Neural cell (in vitro differentiated cells): Measurements from ENCODE around the gene RIIAD1. TPM values are rescaled to one million over a fixed set of nuclear protein-coding genes. Genes with fewer than 3 reads are reported as not detected.

Source experiments
- H2AFZ ChIP-seq: fragments of 200-600, 300-800 bp; sonication (generic), shearing (Covaris generic); 2 replicates; pipeline ENCODE4 v1.6.0; 2014; ENCODE audit warnings: low read depth, mild to moderate bottlenecking, antibody characterized with exemption, low read length, moderate library complexity
- H3F3A ChIP-seq: fragments of 200-600 bp; shearing (Covaris generic); 2 replicates; pipeline ENCODE4 v1.6.1; 2016; ENCODE audit warnings: mild to moderate bottlenecking, moderate library complexity, mixed read lengths, antibody characterized with exemption, low read length; ENCODE audit not compliant: insufficient read depth, poor library complexity, severe bottlenecking
- H3K27ac ChIP-seq: fragments of 200-600, 300-800 bp; sonication (generic), shearing (Covaris generic); 2 replicates; pipeline ENCODE4 v1.5.1; 2014; ENCODE audit warnings: mild to moderate bottlenecking, low read length, moderate library complexity
- H3K27me3 ChIP-seq: fragments of 300-800, 200-600 bp; sonication (generic), shearing (Covaris generic); 2 replicates; pipeline ENCODE4 v1.6.0; 2014; ENCODE audit warnings: mild to moderate bottlenecking, low read depth, low read length, moderate library complexity; ENCODE audit not compliant: insufficient read depth
- H3K36me3 ChIP-seq: fragments of 300-800, 200-600 bp; sonication (generic), shearing (Covaris generic); 2 replicates; pipeline ENCODE4 v1.5.1; 2014; ENCODE audit warnings: mild to moderate bottlenecking, antibody characterized with exemption, low read length, moderate library complexity; ENCODE audit not compliant: insufficient read depth
- H3K4me2 ChIP-seq: fragments of 300-800, 200-600 bp; sonication (generic), shearing (Covaris generic); 2 replicates; pipeline ENCODE4 v1.6.0; 2014; ENCODE audit warnings: mild to moderate bottlenecking, low read length
- H3K4me3 ChIP-seq: fragments of 300-800, 200-600 bp; sonication (generic), shearing (Covaris generic); 2 replicates; pipeline ENCODE4 v1.5.1; 2014; ENCODE audit warnings: mild to moderate bottlenecking, low read length, moderate library complexity
- H3K79me2 ChIP-seq: fragments of 200-600 bp; shearing (Covaris generic); replicated peaks from 2 replicates; pipeline ENCODE4 v1.6.0; 2014; ENCODE audit warnings: mild to moderate bottlenecking, low read length, moderate library complexity; ENCODE audit not compliant: insufficient read depth
- H3K9ac ChIP-seq: fragments of 300-800, 200-600 bp; sonication (generic), shearing (Covaris generic); 2 replicates; pipeline ENCODE4 v1.6.1; 2016; ENCODE audit warnings: mild to moderate bottlenecking, low read length, mixed read lengths
- H3K9me2 ChIP-seq: fragments of 200-600 bp; shearing (Covaris generic); 2 replicates; pipeline ENCODE4 v1.6.1; 2016; ENCODE audit warnings: mild to moderate bottlenecking, low read length, mixed read lengths; ENCODE audit not compliant: insufficient read depth
- H3K9me3 ChIP-seq: fragments of 200-600, 300-800 bp; sonication (generic), shearing (Covaris generic); 2 replicates; pipeline ENCODE4 v1.6.1; 2016; ENCODE audit warnings: mild to moderate bottlenecking, mixed run types, low read length, moderate library complexity, mixed read lengths
- H4K20me1 ChIP-seq: fragments of 200-600 bp; shearing (Covaris generic); 2 replicates; pipeline ENCODE4 v1.6.1; 2016; ENCODE audit warnings: mild to moderate bottlenecking, mixed run types; ENCODE audit not compliant: insufficient read depth
- CTCF ChIP-seq: fragments of 450-650 bp; IDR thresholded peaks from 2 replicates; pipeline ENCODE4 v1.5.1; 2014; ENCODE audit warnings: antibody characterized with exemption, mild to moderate bottlenecking, moderate library complexity; ENCODE audit not compliant: poor library complexity, severe bottlenecking
- EP300 ChIP-seq: fragments of 450-650 bp; conservative IDR thresholded peaks from 2 replicates; pipeline ENCODE4 v1.6.1; 2014; ENCODE audit warnings: antibody characterized with exemption, mild to moderate bottlenecking, moderate library complexity; ENCODE audit not compliant: poor library complexity, severe bottlenecking
- EZH2 ChIP-seq: fragments of 200-600, 300-800 bp; shearing (Covaris generic), sonication (generic); IDR thresholded peaks from 2 replicates; pipeline ENCODE4 v1.6.1; 2014; ENCODE audit warnings: antibody characterized with exemption, low read length, borderline replicate concordance, mild to moderate bottlenecking; ENCODE audit not compliant: insufficient read depth, poor library complexity, severe bottlenecking
- MXI1 ChIP-seq: fragments of 450-650 bp; conservative IDR thresholded peaks from 2 replicates; pipeline ENCODE4 v1.6.1; 2014; ENCODE audit warnings: antibody characterized with exemption, mild to moderate bottlenecking; ENCODE audit not compliant: poor library complexity, severe bottlenecking
- POLR2AphosphoS5 ChIP-seq: IDR thresholded peaks from 2 replicates; pipeline ENCODE4 v1.6.1; 2012
- RAD21 ChIP-seq: fragments of 450-650 bp; conservative IDR thresholded peaks from 2 replicates; pipeline ENCODE4 v1.6.1; 2014; ENCODE audit warnings: antibody characterized with exemption, mild to moderate bottlenecking, moderate library complexity
- REST ChIP-seq: IDR thresholded peaks from 2 replicates; pipeline ENCODE4 v1.6.1; 2012; ENCODE audit warnings: borderline replicate concordance
- SMC3 ChIP-seq: fragments of 450-650 bp; conservative IDR thresholded peaks from 2 replicates; pipeline ENCODE4 v1.6.1; 2014; ENCODE audit warnings: antibody characterized with exemption, mild to moderate bottlenecking, moderate library complexity; ENCODE audit not compliant: poor library complexity
- TAF1 ChIP-seq: IDR thresholded peaks from 2 replicates; pipeline ENCODE4 v1.6.1; 2012; ENCODE audit warnings: low read depth
- polyA plus RNA-seq: library from polyadenylated mRNA; depleted of rRNA; stranded (reverse); fragments of >200 nt; gene quantifications from 2 replicates; pipeline ENCODE4 v1.2.3, GENCODE V29; 2014

The RIIAD1 gene
- polyA plus RNA-seq, 1 donor from 2014 or later: 23.5 TPM

GRCh38 chr1:151710187-151710840, 11.0 kb upstream of the RIIAD1 start:
- peaks cover 11% of the 10 kb centered on the region for H3K36me3 ChIP-seq
- peaks cover 6% of the 10 kb centered on the region for H3F3A ChIP-seq

GRCh38 chr1:151711044-151711800, 10.1 kb upstream of the RIIAD1 start:
- peak overlapping the region; percentile 94 for H3K9ac ChIP-seq
- no peaks in the 10 kb centered on the region for H4K20me1 ChIP-seq
- peaks cover 11% of the 10 kb centered on the region for H3K36me3 ChIP-seq
- peak overlapping the region; percentile 80 for H3K4me2 ChIP-seq
- H3K79me2 ChIP-seq: peaks cover 81% of the 10 kb centered on the region
- H3K9me3 ChIP-seq: no peaks in the 10 kb centered on the region
- TF ChIP-seq REST: no peak
- TF ChIP-seq EP300: no peak
- no peak for TF ChIP-seq EZH2
- no peak for TF ChIP-seq CTCF
- TF ChIP-seq TAF1: no peak
- no peak for TF ChIP-seq POLR2AphosphoS5
- TF ChIP-seq RAD21: no peak
- no peak for TF ChIP-seq SMC3
- no peak for TF ChIP-seq MXI1
- H3K27me3 ChIP-seq: no peaks in the 10 kb centered on the region
- peak overlapping the region; percentile 72 for H3K4me3 ChIP-seq
- H3F3A ChIP-seq: peaks cover 6% of the 10 kb centered on the region
- no peak overlapping the region for H2AFZ ChIP-seq
- H3K27ac ChIP-seq: peak overlapping the region; percentile 99
- H3K9me2 ChIP-seq: no peaks in the 10 kb centered on the region

More at GRCh38 chr1:151710187-151710840, 11.0 kb upstream of the RIIAD1 start:
- Histone ChIP-seq H3K9me2 (no peaks in the 10 kb centered on the region), H3K79me2 (peaks cover 72% of the 10 kb centered on the region), H3K27me3 (no peaks in the 10 kb centered on the region), H3K9me3 (no peaks in the 10 kb centered on the region), H3K4me2 (peak overlapping the region; percentile 80), H3K4me3 (peak overlapping the region; percentile 72), H3K9ac (peak overlapping the region; percentile 94), H4K20me1 (no peaks in the 10 kb centered on the region), H2AFZ (no peak overlapping the region), H3K27ac (peak overlapping the region; percentile 99)
- TF ChIP-seq EP300: peak; percentile 71
- peak; percentile 76 for TF ChIP-seq MXI1
- TF ChIP-seq TAF1: no peak
